Choroid plexus epithelial cell (primary cell): ENCODE measurements around the gene RLF.
"Not testable (repeated sequence)": the region's sequence is repeated elsewhere in the genome, so short reads cannot be mapped to it uniquely, and the experiment has no call there.

Source experiments
- DNase-seq: peaks from one replicate; pipeline ENCODE4 v3.0.0-alpha.2; 2010; ENCODE audit warnings: low read depth
- H3K4me3 ChIP-seq: 2 replicates; pipeline ENCODE4 v1.5.1; 2011; ENCODE audit warnings: low read depth, mild to moderate bottlenecking, control low read depth, low read length, moderate library complexity
- CTCF ChIP-seq: conservative IDR thresholded peaks from 2 replicates; pipeline ENCODE4 v1.5.1; 2011; ENCODE audit warnings: low read depth, mild to moderate bottlenecking, control low read depth, inconsistent platforms, low read length, moderate library complexity

RLF gene

GRCh38 chr1:40210511-40211204 lies 49.5 kb downstream of the RLF start:
- H3K4me3 ChIP-seq, result no peak overlapping the region
- no peak for TF ChIP-seq CTCF
- peak; percentile 13 for DNase-seq

DNA sequence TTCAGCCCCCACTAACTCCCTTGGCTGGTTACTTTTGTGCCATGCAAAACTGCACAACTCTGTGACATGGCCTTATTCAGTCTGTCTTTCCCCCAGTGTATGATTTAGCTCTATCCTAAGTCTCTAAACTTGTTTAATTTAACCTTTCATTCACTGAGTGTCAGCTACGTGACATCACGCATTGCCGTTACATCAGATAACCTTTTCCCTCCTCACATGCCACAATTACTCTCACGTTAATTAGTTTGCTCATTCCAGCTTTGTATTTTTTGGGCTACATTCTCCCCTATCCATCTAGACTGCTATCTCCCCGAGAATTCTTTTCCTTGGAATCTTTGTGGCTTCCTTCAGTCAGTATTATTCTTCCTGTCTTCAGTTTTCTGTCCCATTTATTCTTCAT lies 57.1 kb downstream of the RLF start:
- DNase-seq, result no peak
- TF ChIP-seq CTCF, result no peak
- no peak overlapping the region for H3K4me3 ChIP-seq

DNA sequence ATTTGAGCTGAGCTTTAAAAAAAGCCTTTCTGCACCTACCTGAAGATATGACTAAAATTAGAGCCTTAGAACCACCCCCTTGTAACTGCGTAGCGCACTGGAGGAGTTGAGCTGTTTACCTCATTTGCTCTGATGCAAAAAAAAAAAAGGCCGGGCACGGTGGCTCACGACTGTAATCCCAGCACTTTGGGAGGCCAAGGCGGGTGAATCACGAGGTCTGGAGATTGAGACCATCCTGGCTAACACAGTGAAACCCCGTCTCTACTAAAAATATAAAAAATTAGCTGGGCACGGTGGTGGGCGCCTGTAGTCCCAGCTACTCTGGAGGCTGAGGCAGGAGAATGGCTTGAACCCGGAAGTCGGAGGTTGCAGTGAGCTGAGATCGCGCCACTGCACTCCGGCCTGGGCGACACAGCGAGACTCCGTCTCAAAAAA lies 60.3 kb downstream of the RLF start:
- DNase-seq, H3K4me3 ChIP-seq: not testable (repeated sequence)

- DNase-seq, result peak; percentile 16
- no peak for TF ChIP-seq CTCF
- no peak overlapping the region for H3K4me3 ChIP-seq
Observed at GRCh38 chr1:40221977-40222772, 61.0 kb downstream of the RLF start.

DNA sequence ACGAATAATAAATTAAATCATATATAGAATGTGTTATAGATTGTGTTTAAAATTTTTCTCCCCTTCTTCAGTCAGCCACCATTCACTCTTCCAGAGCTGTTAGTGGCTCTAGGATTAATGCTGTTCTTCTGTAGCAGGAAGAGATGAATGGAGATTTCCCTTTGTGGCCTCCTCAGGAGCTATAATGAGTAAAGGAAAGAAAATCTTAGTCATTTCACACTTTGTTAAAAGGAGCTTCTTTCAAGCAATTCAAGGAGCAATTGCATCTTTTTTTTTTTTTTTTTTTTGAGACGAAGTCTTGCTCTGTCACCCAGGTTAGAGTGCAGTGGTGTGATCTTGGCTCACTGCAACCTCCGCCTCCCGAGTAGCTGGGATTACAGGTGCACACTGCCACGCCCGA lies 62.9 kb downstream of the RLF start:
- no peak for TF ChIP-seq CTCF
- H3K4me3 ChIP-seq, result no peak overlapping the region
- no peak for DNase-seq

DNA sequence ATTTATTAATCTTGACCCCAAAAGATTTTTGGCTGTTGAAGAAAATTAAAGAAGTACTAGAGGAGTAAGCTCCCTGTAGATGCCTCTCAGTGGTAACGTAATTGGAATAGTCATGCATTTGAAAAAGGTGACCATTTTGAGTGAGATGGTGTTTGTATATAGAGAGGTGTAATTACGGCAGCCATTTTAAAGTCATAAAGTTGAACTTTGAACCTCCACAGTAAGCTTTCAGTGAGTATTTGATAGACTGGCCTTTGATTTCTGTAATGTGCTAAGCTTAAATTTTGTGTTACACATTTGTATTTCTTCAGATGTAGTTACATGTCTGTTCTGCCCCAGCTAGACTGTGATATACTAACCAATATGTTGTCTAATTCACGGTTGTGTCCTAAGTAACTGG lies 65.0 kb downstream of the RLF start:
- no peak for TF ChIP-seq CTCF
- DNase-seq, result no peak
- no peak overlapping the region for H3K4me3 ChIP-seq

DNA sequence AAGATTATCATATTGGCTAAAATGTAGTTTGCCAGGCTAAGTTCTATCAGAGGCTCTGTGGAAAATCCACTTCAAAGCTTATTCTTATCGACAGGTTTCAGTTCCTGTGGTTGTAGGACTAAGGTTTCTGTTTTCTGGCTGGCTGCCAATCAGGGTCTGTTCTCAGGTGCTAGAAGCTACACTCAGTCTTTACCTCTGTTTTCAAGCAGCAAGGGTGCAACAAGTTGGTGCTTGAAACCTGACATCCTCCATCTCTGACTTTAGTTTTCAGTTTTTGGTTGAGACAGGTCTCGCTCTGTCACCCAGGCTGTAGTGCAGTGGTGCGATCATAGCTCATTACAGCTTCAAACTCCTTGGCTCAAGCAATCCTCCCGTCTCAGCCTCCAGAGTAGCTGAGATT lies 71.3 kb downstream of the RLF start:
- H3K4me3 ChIP-seq, result no peak overlapping the region
- no peak for DNase-seq
- no peak for TF ChIP-seq CTCF
